ENCODE data around the gene PCDHGA10. TPM values are rescaled to one million over a fixed set of nuclear protein-coding genes. Genes with fewer than 3 reads are reported as not detected.
"Not testable (repeated sequence)": the region's sequence is repeated elsewhere in the genome, so short reads cannot be mapped to it uniquely, and the experiment has no call there.

The PCDHGA10 gene
- total RNA-seq, 2 donors from 2014 or later, result 5.3 to 5.4 TPM

GRCh38 chr5:141430332-141431113 lies 17.7 kb downstream of the PCDHGA10 start, which contains the start of gene PCDHGA12:
PCDHGA12 (plus strand) TSS chr5:141430507; CDS start chr5:141430760, 253 bp downstream.
- peak in 1 of 4 donors; percentile 46 for DNase-seq
- Histone ChIP-seq H3K9me3 (peaks cover 0 to 77% (median 0%) of the 10 kb centered on the region in 3 donors), H3K4me3 (no peak within 1 kb of the TSS)

DNA sequence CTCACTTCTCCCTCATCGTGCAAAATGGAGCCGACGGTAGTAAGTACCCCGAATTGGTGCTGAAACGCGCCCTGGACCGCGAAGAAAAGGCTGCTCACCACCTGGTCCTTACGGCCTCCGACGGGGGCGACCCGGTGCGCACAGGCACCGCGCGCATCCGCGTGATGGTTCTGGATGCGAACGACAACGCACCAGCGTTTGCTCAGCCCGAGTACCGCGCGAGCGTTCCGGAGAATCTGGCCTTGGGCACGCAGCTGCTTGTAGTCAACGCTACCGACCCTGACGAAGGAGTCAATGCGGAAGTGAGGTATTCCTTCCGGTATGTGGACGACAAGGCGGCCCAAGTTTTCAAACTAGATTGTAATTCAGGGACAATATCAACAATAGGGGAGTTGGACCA lies 18.5 kb downstream of the PCDHGA10 start:
- Histone ChIP-seq H3K27ac (no peak overlapping the region), H3K4me1 (no peaks in the 10 kb centered on the region), H3K9me3 (peaks cover 0 to 73% (median 0%) of the 10 kb centered on the region in 3 donors), H3K4me3 (no peak overlapping the region), H3K36me3 (replicated peaks in 1 of 2; ENCODE audit: insufficient read depth in 1 of 2, low read depth in 2 of 2) (no peaks in the 10 kb centered on the region), H3K27me3 (no peaks in the 10 kb centered on the region)
- DNase-seq (no peak), ATAC-seq (no peak)
- 9 to 10% methylated on average over 9 to 37 of the region's 37 CpGs for WGBS, 2 donors
- no peak for TF ChIP-seq POLR2A (IDR thresholded peaks at IDR 0.05)
- TF ChIP-seq, protein P1, sequence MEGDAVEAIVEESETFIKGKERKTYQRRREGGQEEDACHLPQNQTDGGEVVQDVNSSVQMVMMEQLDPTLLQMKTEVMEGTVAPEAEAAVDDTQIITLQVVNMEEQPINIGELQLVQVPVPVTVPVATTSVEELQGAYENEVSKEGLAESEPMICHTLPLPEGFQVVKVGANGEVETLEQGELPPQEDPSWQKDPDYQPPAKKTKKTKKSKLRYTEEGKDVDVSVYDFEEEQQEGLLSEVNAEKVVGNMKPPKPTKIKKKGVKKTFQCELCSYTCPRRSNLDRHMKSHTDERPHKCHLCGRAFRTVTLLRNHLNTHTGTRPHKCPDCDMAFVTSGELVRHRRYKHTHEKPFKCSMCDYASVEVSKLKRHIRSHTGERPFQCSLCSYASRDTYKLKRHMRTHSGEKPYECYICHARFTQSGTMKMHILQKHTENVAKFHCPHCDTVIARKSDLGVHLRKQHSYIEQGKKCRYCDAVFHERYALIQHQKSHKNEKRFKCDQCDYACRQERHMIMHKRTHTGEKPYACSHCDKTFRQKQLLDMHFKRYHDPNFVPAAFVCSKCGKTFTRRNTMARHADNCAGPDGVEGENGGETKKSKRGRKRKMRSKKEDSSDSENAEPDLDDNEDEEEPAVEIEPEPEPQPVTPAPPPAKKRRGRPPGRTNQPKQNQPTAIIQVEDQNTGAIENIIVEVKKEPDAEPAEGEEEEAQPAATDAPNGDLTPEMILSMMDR (IDR thresholded peaks at IDR 0.05), result no peak
- intact Hi-C loops (cut with DNase I), result no loop called here

More at GRCh38 chr5:141430332-141431113, 17.7 kb downstream of the PCDHGA10 start, which contains the start of gene PCDHGA12:
- intact Hi-C loops (cut with DNase I), result no loop called here
- H3K27ac ChIP-seq, result no peak within 1 kb of the TSS
- TF ChIP-seq, protein P1 (IDR thresholded peaks at IDR 0.05), result peak in 5 of 7 experiments; percentile 7 to 41 (median 25)
- no peak for TF ChIP-seq POLR2A (IDR thresholded peaks at IDR 0.05)
- H3K27me3 ChIP-seq, result no peaks in the 10 kb centered on the region
- H3K4me1 ChIP-seq, result no peaks in the 10 kb centered on the region
- no peaks in the 10 kb centered on the region for H3K36me3 ChIP-seq (replicated peaks in 1 of 2; ENCODE audit: insufficient read depth in 1 of 2, low read depth in 2 of 2)
- WGBS, 2 donors, result 8 to 12% methylated on average over 33 of the region's 33 CpGs
- no peak for ATAC-seq

DNA sequence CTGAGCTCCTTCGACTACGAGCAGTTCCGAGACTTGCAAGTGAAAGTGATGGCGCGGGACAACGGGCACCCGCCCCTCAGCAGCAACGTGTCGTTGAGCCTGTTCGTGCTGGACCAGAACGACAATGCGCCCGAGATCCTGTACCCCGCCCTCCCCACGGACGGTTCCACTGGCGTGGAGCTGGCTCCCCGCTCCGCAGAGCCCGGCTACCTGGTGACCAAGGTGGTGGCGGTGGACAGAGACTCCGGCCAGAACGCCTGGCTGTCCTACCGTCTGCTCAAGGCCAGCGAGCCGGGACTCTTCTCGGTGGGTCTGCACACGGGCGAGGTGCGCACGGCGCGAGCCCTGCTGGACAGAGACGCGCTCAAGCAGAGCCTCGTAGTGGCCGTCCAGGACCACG lies 19.5 kb downstream of the PCDHGA10 start:
- H3K9me3 ChIP-seq, result peaks cover 0 to 68% (median 0%) of the 10 kb centered on the region in 3 donors
- H3K36me3 ChIP-seq (replicated peaks in 1 of 2; ENCODE audit: insufficient read depth in 1 of 2, low read depth in 2 of 2); H3K4me3 ChIP-seq; H3K27ac ChIP-seq; H3K4me1 ChIP-seq; intact Hi-C loops (cut with DNase I); H3K27me3 ChIP-seq; DNase-seq; ATAC-seq: not testable (repeated sequence)
- WGBS, 2 donors, result 17 to 32% methylated on average over 8 to 34 of the region's 38 CpGs

GRCh38 chr5:141432726-141433125 lies 19.9 kb downstream of the PCDHGA10 start:
- H3K9me3 ChIP-seq, result peaks cover 0 to 65% (median 0%) of the 10 kb centered on the region in 3 donors
- H3K4me1 ChIP-seq; H3K4me3 ChIP-seq; intact Hi-C loops (cut with DNase I); DNase-seq; H3K36me3 ChIP-seq (replicated peaks in 1 of 2; ENCODE audit: insufficient read depth in 1 of 2, low read depth in 2 of 2); H3K27ac ChIP-seq; ATAC-seq; H3K27me3 ChIP-seq: not testable (repeated sequence)
- 19 to 28% methylated on average over 6 to 29 of the region's 29 CpGs for WGBS, 2 donors

DNA sequence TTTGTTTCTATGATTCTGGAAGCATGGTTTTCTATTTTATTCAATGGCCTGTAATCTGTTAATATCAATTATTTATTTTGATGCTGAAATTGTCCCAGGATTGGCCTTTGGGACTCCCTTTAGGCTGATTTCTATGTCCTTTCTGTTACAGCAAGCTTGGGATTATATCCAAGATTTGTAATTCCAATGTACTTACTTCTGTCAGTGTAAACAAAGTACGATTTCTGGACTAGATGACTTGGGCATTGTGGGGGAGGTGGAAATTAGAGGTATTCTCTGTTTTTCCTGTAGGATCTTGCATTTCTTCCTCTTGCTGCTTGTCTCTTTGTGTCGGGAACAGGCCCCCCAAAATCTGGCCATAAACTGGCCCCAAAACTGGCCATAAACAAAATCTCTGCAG lies 21.2 kb downstream of the PCDHGA10 start:
- 85 to 96% methylated on average over 2 of the region's 2 CpGs for WGBS, 2 donors
- TF ChIP-seq, protein P1 (IDR thresholded peaks at IDR 0.05), result no peak
- intact Hi-C loops (cut with DNase I), result no loop called here
- no peak overlapping the region for H3K27ac ChIP-seq
- no peaks in the 10 kb centered on the region for H3K4me1 ChIP-seq
- DNase-seq (no peak), ATAC-seq (no peak)
- no peaks in the 10 kb centered on the region for H3K27me3 ChIP-seq
- H3K4me3 ChIP-seq, result no peak overlapping the region
- no peaks in the 10 kb centered on the region for H3K36me3 ChIP-seq (replicated peaks in 1 of 2; ENCODE audit: insufficient read depth in 1 of 2, low read depth in 2 of 2)
- peaks cover 0 to 58% (median 0%) of the 10 kb centered on the region in 3 donors for H3K9me3 ChIP-seq
